SJSA1 (cell line): ENCODE data around the gene GLYR1. TPM values are rescaled to one million over a fixed set of nuclear protein-coding genes. Genes with fewer than 3 reads are reported as not detected.

Source experiments
- DNase-seq, 2 experiments: peaks; one replicate each; pipeline ENCODE4 v3.0.0-alpha.2; 2015 to 2020; ENCODE audit warnings: low spot score in 2 of 2, low read depth in 1 of 2
- H3K27ac ChIP-seq: fragments of 250-450 bp; sonication (Bioruptor Pico); 2 replicates; pipeline ENCODE4 v1.5.1; 2020; ENCODE audit warnings: mild to moderate bottlenecking, moderate library complexity
- H3K27me3 ChIP-seq: fragments of 250-450 bp; sonication (Bioruptor Pico); replicated peaks from 2 replicates; pipeline ENCODE4 v1.5.1; 2020; ENCODE audit warnings: mild to moderate bottlenecking, moderate library complexity
- H3K36me3 ChIP-seq: fragments of 250-450 bp; sonication (Bioruptor Pico); 2 replicates; pipeline ENCODE4 v1.5.1; 2020; ENCODE audit warnings: mild to moderate bottlenecking
- H3K4me1 ChIP-seq: fragments of 250-450 bp; sonication (Bioruptor Pico); replicated peaks from 2 replicates; pipeline ENCODE4 v1.6.1; 2021; ENCODE audit warnings: mild to moderate bottlenecking
- H3K4me3 ChIP-seq: fragments of 250-450 bp; sonication (Bioruptor Pico); 2 replicates; pipeline ENCODE4 v1.5.1; 2020; ENCODE audit warnings: mild to moderate bottlenecking
- H3K9me3 ChIP-seq: fragments of 250-450 bp; sonication (Bioruptor Pico); replicated peaks from 2 replicates; pipeline ENCODE4 v1.5.1; 2020; ENCODE audit warnings: mild to moderate bottlenecking
- total RNA-seq: library from RNA; depleted of rRNA; stranded (reverse); fragments of >200 nt; shearing (Covaris generic); gene quantifications from 2 replicates; pipeline ENCODE4 v1.2.3, GENCODE V29; 2014

Gene GLYR1
- total RNA-seq, 1 experiment from 2014 or later, result 49.0 TPM

- Histone ChIP-seq H3K9me3 (no peaks in the 10 kb centered on the region), H3K36me3 (no peaks in the 10 kb centered on the region), H3K4me3 (no peak overlapping the region)
Observed at GRCh38 chr16:4776141-4776705, 70.9 kb downstream of the GLYR1 start.

GRCh38 chr16:4775005-4775404 lies 72.1 kb downstream of the GLYR1 start:
- Histone ChIP-seq H3K27me3 (no peaks in the 10 kb centered on the region), H3K4me3 (no peak overlapping the region), H3K36me3 (no peaks in the 10 kb centered on the region), H3K4me1 (no peaks in the 10 kb centered on the region), H3K9me3 (no peaks in the 10 kb centered on the region), H3K27ac (no peak overlapping the region)
- no peak for DNase-seq

More at GRCh38 chr16:4776141-4776705, 70.9 kb downstream of the GLYR1 start:
- Histone ChIP-seq H3K4me1 (no peaks in the 10 kb centered on the region), H3K27me3 (no peaks in the 10 kb centered on the region; the same call in 1 of the 2 replicates), H3K27ac (no peak overlapping the region)
- DNase-seq, result no peak

GRCh38 chr16:4772351-4772750 lies 74.7 kb downstream of the GLYR1 start:
- DNase-seq, result no peak
- H3K9me3 ChIP-seq, result no peaks in the 10 kb centered on the region
- H3K36me3 ChIP-seq, result no peaks in the 10 kb centered on the region
- H3K27ac ChIP-seq, result no peak overlapping the region
- H3K4me1 ChIP-seq, result peaks cover 11% of the 10 kb centered on the region
- no peaks in the 10 kb centered on the region for H3K27me3 ChIP-seq
- H3K4me3 ChIP-seq, result no peak overlapping the region

- no peak overlapping the region for H3K4me3 ChIP-seq
- peaks cover 3% of the 10 kb centered on the region for H3K36me3 ChIP-seq
- H3K9me3 ChIP-seq, result 0 out of 2 replicates have a peak, but pooled peaks cover 3% of the 10 kb centered on the region
- no peak for DNase-seq
- peaks cover 11% of the 10 kb centered on the region for H3K4me1 ChIP-seq
- H3K27me3 ChIP-seq, result no peaks in the 10 kb centered on the region
- H3K27ac ChIP-seq, result no peak overlapping the region
Observed at GRCh38 chr16:4771646-4772045, 75.4 kb downstream of the GLYR1 start.

- peaks cover 19% of the 10 kb centered on the region for H3K4me1 ChIP-seq
- H3K27me3 ChIP-seq, result no peaks in the 10 kb centered on the region
- H3K9me3 ChIP-seq, result 0 out of 2 replicates have a peak, but pooled peaks cover 4% of the 10 kb centered on the region
- H3K4me3 ChIP-seq, result no peak overlapping the region
- no peak for DNase-seq
- no peak overlapping the region for H3K27ac ChIP-seq
- peaks cover 21% of the 10 kb centered on the region for H3K36me3 ChIP-seq
Observed at GRCh38 chr16:4769306-4769638, 77.8 kb downstream of the GLYR1 start.

- Histone ChIP-seq H3K4me1 (peaks cover 19% of the 10 kb centered on the region), H3K36me3 (peaks cover 27% of the 10 kb centered on the region), H3K27ac (peak overlapping the region; percentile 26; the same call in 1 of the 2 replicates), H3K27me3 (no peaks in the 10 kb centered on the region), H3K9me3 (0 out of 2 replicates have a peak, but pooled peaks cover 4% of the 10 kb centered on the region), H3K4me3 (peak overlapping the region; percentile 38)
- DNase-seq, result peak; percentile 79 to 97
Observed at GRCh38 chr16:4768549-4769305, 78.4 kb downstream of the GLYR1 start.

GRCh38 chr16:4767872-4768548 lies 79.1 kb downstream of the GLYR1 start:
- H3K27ac ChIP-seq, result peak overlapping the region; percentile 26; the same call in 1 of the 2 replicates

GRCh38 chr16:4766875-4767628 lies 80.0 kb downstream of the GLYR1 start, which contains the start of gene ZNF500:
Gene ZNF500 (minus strand): TSS chr16:4767162. CDS start chr16:4765978, 1,184 bp downstream.
- peak; percentile 86 to 98 for DNase-seq
- H3K4me1 ChIP-seq, result peaks cover 19% of the 10 kb centered on the region

More at GRCh38 chr16:4767872-4768548, 79.1 kb downstream of the GLYR1 start:
- Histone ChIP-seq H3K4me1 (peaks cover 19% of the 10 kb centered on the region), H3K4me3 (peak overlapping the region; percentile 38), H3K36me3 (peaks cover 34% of the 10 kb centered on the region), H3K27me3 (no peaks in the 10 kb centered on the region), H3K9me3 (0 out of 2 replicates have a peak, but pooled peaks cover 4% of the 10 kb centered on the region)
- DNase-seq, result no peak

GRCh38 chr16:4765511-4766474 lies 81.3 kb downstream of the GLYR1 start:
- no peak for DNase-seq
- H3K9me3 ChIP-seq, result 0 out of 2 replicates have a peak, but pooled peaks cover 4% of the 10 kb centered on the region
- H3K4me1 ChIP-seq, result peaks cover 19% of the 10 kb centered on the region
- peak overlapping the region; percentile 75 for H3K27ac ChIP-seq
- peak overlapping the region; percentile 96 for H3K4me3 ChIP-seq
- H3K36me3 ChIP-seq, result peaks cover 51% of the 10 kb centered on the region
- no peaks in the 10 kb centered on the region for H3K27me3 ChIP-seq

More at GRCh38 chr16:4766875-4767628, 80.0 kb downstream of the GLYR1 start, which contains the start of gene ZNF500:
- Histone ChIP-seq H3K27ac (peak within 1 kb of the TSS; percentile 75), H3K4me3 (peak within 1 kb of the TSS; percentile 96), H3K9me3 (0 out of 2 replicates have a peak, but pooled peaks cover 4% of the 10 kb centered on the region), H3K36me3 (peaks cover 43% of the 10 kb centered on the region), H3K27me3 (no peaks in the 10 kb centered on the region)

- Histone ChIP-seq H3K4me1 (peaks cover 17% of the 10 kb centered on the region), H3K9me3 (0 out of 2 replicates have a peak, but pooled peaks cover 4% of the 10 kb centered on the region), H3K27ac (no peak overlapping the region), H3K4me3 (no peak overlapping the region), H3K27me3 (no peaks in the 10 kb centered on the region), H3K36me3 (peaks cover 68% of the 10 kb centered on the region)
- DNase-seq, result no peak
Observed at GRCh38 chr16:4763791-4764190, 83.3 kb downstream of the GLYR1 start.

- DNase-seq, result no peak
- peaks cover 8% of the 10 kb centered on the region for H3K4me1 ChIP-seq
- H3K27ac ChIP-seq, result no peak overlapping the region
- H3K4me3 ChIP-seq, result no peak overlapping the region
- H3K9me3 ChIP-seq, result 0 out of 2 replicates have a peak, but pooled peaks cover 4% of the 10 kb centered on the region
- no peaks in the 10 kb centered on the region for H3K27me3 ChIP-seq
- peaks cover 82% of the 10 kb centered on the region for H3K36me3 ChIP-seq
Observed at GRCh38 chr16:4762205-4762604, 84.9 kb downstream of the GLYR1 start.

- H3K4me1 ChIP-seq, result no peaks in the 10 kb centered on the region
- no peaks in the 10 kb centered on the region for H3K27me3 ChIP-seq
- peaks cover 84% of the 10 kb centered on the region for H3K36me3 ChIP-seq
- DNase-seq, result no peak
- no peak overlapping the region for H3K4me3 ChIP-seq
- H3K27ac ChIP-seq, result no peak overlapping the region
- H3K9me3 ChIP-seq, result no peaks in the 10 kb centered on the region
Observed at GRCh38 chr16:4760221-4760910, 86.7 kb downstream of the GLYR1 start.
